Activated CD8-positive, alpha-beta memory T cell treated with anti-CD3 and anti-CD28 coated beads, Interleukin-2, amount 50 U/mL, for 1 hour (primary cell): Measurements from ENCODE around the gene BNC2.

Source experiments
- DNase-seq: peaks from one replicate; pipeline ENCODE4 v3.0.0-alpha.2; 2020; ENCODE audit errors: extremely low read depth

Gene BNC2

DNA sequence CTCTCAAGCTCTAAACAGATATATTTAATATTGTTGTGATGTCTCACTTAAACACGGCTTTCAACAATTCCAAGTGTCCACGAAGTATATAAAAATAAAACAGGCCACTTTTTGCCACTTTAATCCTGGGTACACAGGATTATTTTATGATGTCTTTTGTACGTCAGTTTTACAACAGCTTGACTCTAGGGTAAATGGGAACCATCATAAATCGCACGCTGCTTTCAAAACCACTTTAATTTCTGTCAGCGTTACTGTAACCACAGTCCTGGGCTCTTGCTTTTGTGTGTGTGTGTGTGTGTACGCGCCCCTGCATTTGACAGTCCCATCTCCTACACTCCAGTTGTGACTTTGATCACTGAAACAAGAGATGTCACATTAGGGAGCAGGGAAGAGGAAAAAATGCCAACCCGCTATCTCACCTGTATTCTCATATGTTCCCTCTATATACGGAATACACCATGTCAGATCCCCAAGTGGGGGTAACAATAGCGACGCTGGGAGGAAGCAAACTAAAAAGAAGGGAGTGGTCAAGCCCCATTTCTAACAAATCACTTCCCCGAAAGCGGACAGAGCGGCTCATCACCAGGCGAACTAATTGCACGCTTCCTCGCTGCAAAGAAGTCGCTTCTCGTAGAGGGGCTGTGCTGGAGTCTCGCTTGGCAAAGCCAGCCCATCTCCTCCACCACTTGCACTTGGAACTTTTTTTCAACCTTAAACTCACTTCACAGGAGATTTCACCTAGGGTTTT is 1.2 kb downstream of the BNC2 start:
- DNase-seq: no peak

DNA sequence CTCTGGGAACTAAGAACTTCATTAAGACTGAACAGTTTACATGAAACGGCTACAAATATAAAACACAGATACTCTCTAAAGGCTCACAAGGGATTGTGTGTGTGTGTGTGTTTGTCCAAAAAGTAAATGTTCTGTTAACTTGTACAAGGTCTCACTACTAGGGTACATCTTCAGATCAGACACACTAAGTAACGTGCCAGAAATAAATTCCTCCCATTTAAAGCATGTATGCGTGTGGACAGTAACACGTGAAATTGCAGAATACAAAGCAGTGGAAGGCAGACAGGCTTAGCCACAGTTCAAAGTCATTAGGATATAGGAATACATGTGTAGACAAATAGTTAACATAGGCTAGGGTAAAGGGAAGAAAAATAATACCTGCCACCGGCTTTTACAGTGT is 1.8 kb downstream of the BNC2 start:
- no peak for DNase-seq

DNA sequence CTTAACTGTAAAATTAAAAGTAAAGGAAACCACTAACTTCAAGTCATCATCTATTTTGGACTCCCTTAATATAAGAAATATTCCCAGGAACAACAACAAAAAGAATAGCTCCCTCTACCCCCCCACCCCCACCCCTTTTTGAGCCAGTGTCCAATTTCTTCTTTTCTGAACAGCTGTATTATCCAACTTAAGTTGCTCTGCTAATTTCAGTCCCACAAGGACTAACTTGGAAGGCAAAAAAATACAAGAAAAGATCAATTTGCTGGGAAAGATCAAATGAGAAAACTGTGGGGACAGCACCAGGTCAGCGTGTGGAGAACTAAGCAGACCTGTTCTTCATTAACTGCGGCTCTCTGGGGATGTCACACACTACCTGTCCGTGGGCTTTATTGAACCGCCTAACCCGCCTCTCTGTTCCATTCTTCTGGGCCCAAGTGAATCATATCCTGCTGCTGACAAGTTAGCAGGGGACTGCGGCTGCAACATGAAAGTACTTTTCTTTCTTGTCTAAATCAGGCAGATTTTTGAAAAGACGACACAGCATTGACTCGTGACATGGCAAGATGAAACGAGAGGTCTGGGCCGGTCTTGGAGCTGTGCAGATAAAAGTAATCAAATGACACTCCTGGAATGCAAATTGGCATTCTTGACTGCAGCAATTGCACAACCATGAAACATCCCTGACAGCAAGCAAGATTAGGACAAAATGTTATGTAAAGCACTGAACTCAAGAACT is 2.7 kb downstream of the BNC2 start:
- no peak for DNase-seq

DNA sequence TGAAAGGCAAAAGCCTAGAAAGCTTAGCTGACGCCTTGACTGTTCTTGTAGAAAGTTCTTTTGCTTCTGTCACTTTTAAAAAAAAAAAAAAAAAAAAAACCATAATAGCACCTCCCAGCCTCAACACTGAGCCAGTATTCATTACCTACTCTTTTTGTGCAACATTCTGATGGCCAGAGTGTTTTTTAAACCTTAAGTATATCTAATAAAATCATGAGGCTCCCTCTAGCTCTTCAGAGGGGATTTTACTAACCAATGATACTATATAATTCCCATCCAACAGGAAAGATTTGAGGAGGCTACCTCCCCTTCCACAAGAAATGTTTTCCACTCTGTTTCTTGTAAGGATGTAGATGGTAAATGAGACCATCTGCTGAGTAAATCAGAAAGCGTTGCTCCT is 3.9 kb downstream of the BNC2 start:
- DNase-seq: no peak

DNA sequence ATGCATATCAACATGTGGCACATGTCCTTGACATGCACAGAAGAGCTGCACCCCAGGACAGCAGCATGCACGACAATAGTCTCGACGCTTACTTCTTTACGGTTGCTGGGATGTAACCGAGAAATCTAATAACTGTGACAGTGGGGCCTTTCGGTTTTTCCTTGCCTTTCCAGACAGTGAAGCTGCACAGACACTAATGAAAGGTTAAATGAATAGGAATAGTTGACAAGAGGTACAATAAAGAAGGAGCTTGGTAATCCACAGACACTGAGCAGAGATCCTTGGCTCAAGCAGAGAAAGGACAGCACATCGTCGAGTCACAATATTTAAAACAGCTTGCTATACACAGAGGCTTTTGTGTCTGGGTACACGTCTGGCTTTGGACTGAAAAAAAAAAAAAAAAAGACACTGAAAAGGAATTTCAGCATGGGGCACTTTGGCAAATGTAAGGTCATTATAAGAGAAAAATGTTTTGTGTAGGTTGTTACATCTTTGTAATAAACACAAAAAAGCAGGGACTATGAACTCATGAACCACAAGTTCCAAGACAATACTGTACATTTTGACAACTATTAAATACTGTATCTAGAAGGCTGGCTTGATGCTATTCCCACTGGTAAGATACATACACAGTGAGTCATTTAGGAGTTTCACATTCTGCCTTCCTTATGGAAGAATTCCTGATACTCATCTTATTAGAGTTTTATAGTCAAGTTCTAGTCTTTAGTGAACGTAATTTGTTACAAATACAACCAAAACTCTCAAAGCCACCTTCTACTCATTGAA is 5.6 kb downstream of the BNC2 start:
- DNase-seq: no peak

DNA sequence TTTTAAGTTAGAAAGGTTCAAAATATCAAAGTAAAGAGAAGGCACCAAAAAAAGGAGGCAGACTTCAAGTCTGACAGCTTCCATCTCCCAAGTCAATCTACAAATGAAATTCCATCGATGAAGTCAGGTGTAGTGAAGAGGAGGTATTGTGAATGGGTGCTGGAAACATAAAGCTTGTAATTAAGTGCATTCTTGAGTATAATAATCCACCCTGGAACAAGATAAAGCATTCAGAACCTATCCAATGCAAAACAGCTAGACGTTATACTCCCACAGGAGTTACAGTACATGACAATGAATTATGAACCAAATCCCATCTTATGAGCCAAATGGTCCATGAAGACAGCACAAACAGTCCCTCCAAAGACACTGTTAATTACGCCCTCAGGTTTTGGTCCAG is 22.3 kb downstream of the BNC2 start:
- DNase-seq: no peak

DNA sequence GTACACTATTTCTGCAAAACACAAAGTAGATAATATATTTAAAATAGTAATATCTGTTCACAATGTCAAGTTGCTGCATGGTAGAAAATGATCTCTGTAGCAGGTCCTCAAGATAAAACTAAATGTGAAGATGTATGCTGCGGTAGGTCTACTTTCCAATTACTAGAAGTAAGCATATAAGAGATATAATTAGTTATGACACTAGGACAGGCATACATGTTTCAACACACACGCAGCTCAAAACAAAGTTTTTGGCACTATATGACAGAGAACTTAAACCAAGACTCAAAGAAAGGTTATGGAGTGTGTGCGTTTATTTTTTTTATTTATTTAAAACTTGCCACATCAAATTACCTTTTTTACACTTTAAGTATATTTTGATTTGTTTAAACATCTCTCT is 23.5 kb downstream of the BNC2 start:
- no peak for DNase-seq

DNA sequence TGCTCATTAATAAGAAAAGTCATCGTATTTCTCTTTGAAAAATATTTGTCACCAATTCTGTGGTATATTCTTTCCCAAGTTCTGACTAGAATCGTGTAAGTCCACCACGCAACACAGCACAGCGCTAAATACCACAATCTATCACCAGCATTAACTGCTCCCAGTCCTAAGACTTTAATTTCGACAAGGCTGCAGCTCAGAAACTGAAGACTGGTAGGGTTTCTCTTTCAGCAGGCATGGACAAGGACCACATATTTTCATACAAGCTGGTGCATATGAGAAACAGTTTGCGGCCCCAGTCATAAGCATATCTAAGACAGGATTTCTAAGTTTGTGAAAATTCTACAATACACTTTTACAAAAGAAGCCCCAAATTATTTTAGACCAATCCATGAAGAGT is 24.1 kb downstream of the BNC2 start:
- no peak for DNase-seq

DNA sequence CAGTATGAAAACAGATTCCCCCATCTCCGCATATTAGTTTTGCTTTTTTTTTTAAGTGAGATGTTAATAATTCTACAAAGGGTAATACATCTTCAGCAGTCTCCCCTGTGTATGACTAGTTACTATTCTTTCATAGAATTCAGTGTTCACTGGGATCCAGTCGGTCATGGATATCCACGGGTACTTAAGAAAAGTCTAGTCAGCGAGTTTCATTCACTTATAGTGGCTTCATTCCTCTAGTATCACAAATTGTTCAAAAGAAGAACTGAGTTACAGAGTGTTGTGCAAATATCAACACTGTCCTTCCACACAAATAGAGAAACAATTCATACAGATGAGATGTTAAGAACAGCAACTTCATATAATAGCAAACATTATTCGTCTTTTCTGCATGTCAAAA is 35.7 kb downstream of the BNC2 start:
- DNase-seq: no peak

DNA sequence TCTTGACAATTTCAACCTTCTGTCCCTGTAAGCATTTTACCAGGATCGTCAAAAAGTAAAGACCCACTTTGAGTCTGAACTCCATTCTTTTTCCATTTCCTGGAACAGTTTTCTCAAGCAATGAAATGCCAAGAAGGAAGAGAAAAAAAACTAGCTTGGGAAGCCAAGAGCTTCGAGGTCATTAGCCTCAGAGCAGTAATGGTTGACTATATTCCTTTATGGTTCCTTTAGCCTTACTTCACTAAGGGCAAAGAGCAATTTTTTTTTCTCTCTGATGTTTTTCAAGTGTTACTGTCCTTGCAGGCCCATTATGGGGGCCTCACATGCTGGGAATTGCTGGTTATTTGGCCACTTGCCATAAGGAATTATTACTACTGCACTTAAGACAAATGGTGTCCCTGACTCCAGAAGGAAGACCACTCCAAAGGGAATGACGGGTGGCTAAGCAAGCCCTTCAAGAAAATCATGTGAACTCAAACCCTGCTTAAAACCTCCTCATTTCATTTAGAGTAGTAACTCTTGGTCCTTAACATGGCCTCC is 37.1 kb downstream of the BNC2 start:
- DNase-seq: no peak

DNA sequence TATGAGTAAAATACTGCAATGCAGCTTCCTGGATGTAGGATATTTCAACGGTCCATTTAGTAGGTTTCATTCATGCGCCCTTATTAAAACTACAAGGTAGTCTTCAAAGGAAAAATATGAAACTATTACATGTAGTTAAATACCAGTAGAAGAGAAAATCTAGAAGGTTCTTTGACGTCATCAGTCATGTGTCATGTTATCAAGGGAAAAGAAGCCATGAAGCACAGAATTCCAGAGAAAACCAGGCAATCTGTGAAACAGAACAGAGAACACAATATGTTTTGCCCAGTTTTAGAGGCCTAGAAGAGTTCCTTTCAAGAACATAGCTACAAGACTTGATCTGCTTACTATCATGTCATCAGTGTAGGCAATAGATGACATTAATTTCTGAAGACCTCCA is 38.4 kb downstream of the BNC2 start:
- no peak for DNase-seq

DNA sequence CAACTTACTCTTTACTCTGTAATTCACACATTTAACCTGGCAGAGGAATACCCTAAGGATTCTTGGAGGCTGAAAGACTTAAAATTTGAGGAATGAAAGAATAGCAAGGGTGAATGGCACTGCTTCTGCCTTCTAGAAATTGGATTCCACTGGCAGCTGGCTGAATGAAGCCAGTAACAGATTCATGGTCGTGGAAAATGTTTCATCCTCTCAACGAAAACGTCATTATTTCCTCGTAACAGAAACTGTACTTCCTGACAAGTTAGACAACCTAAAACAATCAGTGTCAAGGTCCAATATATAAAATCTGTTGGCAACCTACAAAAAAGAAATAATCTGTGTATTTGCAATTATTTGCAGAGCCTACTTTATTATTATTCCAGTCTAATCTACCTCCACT is 39.7 kb downstream of the BNC2 start:
- no peak for DNase-seq

DNA sequence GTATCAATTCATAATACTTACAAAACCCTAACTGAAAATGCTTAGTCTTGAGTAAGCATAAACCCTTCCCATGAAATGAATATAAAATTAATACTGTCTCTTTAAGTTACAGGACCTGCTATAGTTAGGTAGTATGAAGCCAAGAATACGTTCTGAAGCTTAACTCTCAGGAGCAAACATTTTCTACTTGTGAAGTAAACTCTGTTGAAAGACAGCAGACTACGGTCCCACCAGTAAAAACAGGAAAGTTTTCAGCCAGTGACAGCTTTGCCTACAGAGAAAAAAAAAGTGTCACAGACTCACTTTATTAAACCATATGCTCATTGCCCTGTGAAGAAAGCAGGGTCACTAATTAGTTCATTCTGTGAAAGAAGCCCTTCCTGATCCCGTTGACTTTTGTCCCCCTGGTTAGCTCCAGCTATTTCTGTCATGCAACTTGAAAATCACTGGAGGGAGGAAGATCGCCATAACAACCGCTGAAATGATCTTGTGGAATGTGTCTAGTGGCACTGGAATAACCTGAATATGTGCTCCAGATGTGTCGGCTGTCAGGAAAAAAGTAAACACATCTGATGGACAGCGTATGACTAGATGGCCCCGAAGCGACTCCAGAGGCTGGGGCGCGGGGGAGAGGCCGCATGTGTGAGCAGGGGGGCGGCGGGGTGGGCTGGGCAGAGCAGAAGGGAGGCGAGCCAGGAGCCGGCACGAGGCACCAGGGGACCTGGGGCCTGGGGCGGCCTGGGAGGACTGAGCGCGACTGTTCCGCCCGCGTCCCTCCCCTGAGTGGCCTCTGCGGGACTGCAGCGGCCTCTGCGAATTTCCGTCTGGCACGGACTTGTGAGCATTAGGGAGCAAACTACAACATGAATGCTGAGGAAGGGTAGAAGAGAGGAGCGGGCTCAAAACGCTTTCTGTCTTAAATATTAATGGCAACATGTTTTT is 41.9 kb downstream of the BNC2 start:
- no peak for DNase-seq

DNA sequence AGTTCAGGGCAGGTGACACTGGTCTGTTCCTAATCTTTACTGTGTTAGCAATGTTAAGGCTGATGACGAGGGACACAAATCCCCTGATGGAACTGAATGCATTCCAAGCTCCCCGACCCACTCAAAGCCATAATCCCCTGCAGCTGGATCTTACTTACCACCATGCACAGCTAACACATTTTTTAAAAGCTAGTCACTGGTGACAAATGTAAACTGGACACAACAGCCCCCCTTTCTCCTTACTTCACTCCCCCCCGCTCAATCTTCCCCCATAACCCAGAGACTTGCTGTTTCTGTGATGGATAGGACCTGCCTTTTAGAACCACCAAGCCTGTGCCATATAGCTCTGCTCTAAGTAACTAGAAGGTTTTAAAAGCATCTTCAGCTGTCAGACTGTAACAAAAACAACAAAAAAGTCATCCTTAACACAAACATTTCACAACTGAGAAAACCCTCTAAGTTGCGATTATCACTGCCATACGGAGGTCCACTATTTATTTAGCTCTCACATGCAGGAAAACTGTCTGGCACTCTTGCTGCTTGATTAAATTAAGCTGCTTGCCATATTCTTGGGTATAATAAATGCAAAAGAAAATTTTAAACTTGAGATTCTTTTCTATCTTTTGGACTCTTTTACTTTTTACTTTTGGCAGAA is 44.4 kb downstream of the BNC2 start:
- no peak for DNase-seq

DNA sequence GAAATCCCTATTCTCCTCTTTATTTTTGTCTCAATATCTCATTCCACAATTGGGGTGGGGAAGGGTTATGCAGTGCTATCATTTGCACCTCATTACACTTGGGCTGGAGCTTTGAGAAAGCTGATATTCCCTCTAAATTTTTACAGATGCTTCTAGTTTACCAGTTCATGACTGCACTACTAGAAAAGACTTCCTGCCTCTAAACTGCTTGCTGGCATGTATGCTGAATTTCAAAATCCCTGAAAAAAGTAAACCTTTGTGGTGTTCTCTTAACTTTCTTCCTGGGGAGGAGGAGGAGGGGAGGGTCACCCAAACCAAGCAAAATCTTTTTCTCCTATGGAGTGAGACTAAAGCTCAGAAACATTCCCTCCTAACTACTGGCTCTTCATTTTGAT is 45.1 kb downstream of the BNC2 start:
- no peak for DNase-seq

DNA sequence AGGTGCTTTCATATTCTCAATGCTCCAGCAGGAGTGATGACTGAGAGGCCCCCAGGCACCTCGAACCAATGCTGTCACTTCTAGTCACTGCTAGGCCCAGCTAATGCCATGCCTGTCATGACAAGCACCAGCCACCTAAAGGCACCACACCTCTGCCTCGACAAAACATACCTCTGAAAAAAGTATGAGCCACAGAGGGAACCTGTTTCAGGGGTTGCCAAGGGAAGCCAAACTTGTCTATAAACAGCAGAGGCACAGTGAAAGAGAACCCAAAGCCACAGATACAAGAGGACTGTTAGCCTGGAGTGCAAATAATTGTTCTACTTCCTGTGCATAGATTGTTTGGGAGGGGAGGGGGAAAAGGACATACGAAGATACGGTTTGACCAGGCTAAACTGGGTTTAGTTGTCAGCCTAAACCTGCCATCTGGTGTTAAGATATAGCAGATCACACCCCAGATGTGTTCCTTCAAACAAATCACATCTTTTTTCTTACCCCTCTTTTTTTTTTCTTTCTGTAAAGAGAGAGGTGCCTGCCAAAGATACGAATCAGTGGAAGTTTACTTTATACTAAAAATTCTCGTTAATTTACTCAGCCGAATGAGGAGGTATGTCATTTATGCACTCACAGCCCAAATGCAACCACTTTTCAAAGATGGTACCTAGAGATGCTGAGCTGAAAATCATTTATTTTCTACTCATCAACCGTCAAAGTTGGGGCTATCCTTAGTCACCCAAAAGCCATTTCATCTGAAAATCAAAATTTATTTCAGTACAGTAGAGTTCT is 45.7 kb downstream of the BNC2 start:
- no peak for DNase-seq

DNA sequence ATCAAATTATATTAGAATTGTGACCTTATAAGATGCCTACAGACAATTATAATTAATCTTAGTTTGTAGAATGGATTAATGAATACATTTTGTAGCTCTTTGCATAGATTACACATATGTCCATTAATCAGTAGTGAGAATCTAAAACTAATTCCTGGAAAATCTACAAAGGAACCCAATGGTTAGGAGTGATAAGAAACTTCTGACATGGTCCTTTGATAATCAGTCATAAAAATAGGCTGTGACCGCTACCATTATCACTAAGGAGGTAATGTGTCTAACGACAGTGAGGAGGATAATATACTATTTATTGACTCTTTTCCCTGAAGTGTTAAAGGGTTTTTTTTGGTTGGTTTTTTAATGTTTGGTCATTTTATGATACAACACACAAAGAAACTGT is 46.6 kb downstream of the BNC2 start:
- no peak for DNase-seq

DNA sequence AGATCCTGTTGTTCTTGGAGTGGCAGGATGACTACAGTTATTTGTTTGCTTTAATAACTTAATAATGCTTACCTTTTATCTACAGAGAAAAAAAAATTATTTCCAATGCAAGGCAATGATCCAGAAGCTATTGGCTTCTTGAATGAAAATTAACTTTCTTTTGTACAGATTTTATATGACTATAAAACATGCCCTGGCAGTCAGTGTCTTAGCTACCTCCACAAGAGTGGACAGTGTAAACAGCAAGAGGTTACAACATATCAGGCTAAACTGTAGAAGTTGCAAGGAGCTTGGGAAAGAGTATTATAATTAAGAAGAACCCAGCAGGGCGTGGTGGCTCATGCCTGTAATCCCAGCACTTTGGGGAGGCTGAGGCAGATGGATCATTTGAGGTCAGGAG is 49.1 kb downstream of the BNC2 start:
- DNase-seq: no peak

DNA sequence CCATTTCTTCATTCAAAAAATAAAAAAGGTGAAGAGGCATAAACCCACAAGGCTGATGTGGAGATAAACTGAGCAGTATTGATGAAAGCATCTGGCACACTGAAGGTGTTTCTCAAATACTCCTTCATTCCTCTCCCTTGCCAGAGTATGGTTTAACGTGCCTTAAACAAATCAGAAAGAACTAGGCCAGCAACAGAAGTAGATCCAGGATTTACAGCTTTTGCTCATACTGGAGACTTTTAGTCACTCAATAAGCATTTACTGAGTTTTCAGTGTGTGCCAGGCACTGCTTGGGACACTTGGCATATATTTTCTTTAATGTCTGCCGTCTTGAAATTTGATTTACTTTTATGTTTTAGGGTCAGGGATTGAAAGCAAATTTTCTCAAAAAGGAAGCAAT is 53.0 kb downstream of the BNC2 start:
- DNase-seq: no peak

DNA sequence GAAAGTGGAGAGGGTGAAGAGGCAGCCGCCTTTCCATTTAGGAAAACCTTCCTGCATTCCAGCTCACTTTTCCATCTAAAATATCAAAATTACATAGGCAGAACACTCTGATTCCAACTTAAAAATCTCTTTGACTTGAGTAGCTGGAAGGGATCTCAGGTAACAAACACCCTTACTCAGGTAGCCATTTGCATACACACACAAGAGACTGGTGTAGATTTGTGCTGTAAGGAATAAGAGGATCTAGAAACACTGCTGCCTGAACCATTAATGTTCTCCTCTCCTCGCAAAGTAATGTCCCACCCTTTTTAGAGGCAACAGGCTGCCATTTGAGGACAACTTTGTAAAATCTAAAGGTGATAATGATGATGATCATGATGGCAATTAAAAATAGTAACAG is 53.5 kb downstream of the BNC2 start:
- no peak for DNase-seq
